Adipocyte (in vitro differentiated cells): Measurements from ENCODE around the gene COL8A1.
"Not testable (repeated sequence)": the region's sequence is repeated elsewhere in the genome, so short reads cannot be mapped to it uniquely, and the experiment has no call there.

ENCODE experiments used
- DNase-seq: peaks from one replicate; pipeline ENCODE4 v3.0.0-alpha.2; 2015; ENCODE audit warnings: low read depth
- H3K27me3 ChIP-seq: replicated peaks from 2 replicates; pipeline ENCODE4 v1.7.0; 2013; ENCODE audit warnings: mild to moderate bottlenecking, low read length, moderate library complexity; ENCODE audit not compliant: control insufficient read depth, insufficient read depth
- H3K36me3 ChIP-seq: 2 replicates; pipeline ENCODE4 v1.7.0; 2013; ENCODE audit warnings: low read length, mild to moderate bottlenecking, moderate library complexity; ENCODE audit not compliant: control insufficient read depth, insufficient read depth, severe bottlenecking
- H3K4me1 ChIP-seq: 2 replicates; pipeline ENCODE4 v1.7.0; 2013; ENCODE audit warnings: mild to moderate bottlenecking, low read length, moderate library complexity; ENCODE audit not compliant: control insufficient read depth, insufficient read depth
- H3K4me3 ChIP-seq: 2 replicates; pipeline ENCODE4 v1.7.0; 2013; ENCODE audit warnings: mild to moderate bottlenecking, low read length, moderate library complexity
- H3K9ac ChIP-seq: 2 replicates; pipeline ENCODE4 v1.7.0; 2013; ENCODE audit warnings: mild to moderate bottlenecking, low read length, moderate library complexity
- H3K9me3 ChIP-seq: 2 replicates; pipeline ENCODE4 v1.7.0; 2013; ENCODE audit warnings: mild to moderate bottlenecking, low read length, moderate library complexity; ENCODE audit not compliant: control insufficient read depth

The COL8A1 gene

DNA sequence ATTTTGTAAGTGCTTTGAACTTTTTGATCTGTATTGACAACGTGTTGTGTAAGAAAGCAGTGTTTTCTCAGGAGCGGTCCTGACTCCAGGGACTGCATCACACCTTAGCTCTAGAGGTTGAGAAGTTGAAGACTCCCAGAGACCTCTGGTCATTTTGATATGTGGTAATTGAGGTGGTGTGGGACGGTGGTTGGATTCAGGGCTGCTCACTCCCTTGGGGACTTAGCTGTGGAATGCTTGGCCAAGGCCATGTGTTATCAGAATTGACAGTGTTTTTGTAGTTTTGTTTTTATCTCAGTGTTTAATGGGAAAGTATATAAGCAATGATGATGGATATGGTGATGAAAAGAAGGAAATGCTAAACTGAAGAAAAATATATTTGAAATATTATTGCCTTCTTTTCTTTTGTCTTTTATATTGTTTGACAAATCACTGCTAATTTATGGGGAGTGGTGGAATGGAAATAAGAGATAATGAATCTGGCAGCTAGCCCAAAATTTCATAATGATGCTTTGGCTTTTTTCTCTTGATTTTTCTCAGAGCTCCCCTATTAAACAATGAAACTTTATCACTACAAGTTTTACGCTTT lies 195.3 kb downstream of the COL8A1 start:
- no peak for DNase-seq
- H3K4me3 ChIP-seq = no peak overlapping the region
- no peaks in the 10 kb centered on the region for H3K27me3 ChIP-seq
- no peaks in the 10 kb centered on the region for H3K36me3 ChIP-seq
- peaks cover 13% of the 10 kb centered on the region for H3K4me1 ChIP-seq
- H3K9me3 ChIP-seq = no peaks in the 10 kb centered on the region
- H3K9ac ChIP-seq = no peak overlapping the region

- Histone ChIP-seq H3K4me3 (no peak overlapping the region), H3K36me3 (no peaks in the 10 kb centered on the region), H3K9me3 (no peaks in the 10 kb centered on the region), H3K4me1 (peaks cover 13% of the 10 kb centered on the region), H3K27me3 (no peaks in the 10 kb centered on the region), H3K9ac (no peak overlapping the region)
- DNase-seq = no peak
These were observed 196.0 kb downstream of the COL8A1 start for GRCh38 chr3:99834211-99834957.

GRCh38 chr3:99836681-99837080 lies 198.3 kb downstream of the COL8A1 start:
- Histone ChIP-seq H3K4me3 (no peak overlapping the region), H3K9ac (no peak overlapping the region), H3K4me1 (peaks cover 13% of the 10 kb centered on the region), H3K36me3 (no peaks in the 10 kb centered on the region), H3K9me3 (no peaks in the 10 kb centered on the region), H3K27me3 (no peaks in the 10 kb centered on the region)
- DNase-seq = no peak

GRCh38 chr3:99837715-99838114 lies 199.3 kb downstream of the COL8A1 start:
- no peaks in the 10 kb centered on the region for H3K27me3 ChIP-seq
- H3K9me3 ChIP-seq = no peaks in the 10 kb centered on the region
- no peak for DNase-seq
- H3K4me1 ChIP-seq = peaks cover 13% of the 10 kb centered on the region
- H3K4me3 ChIP-seq = no peak overlapping the region
- H3K9ac ChIP-seq = no peak overlapping the region
- H3K36me3 ChIP-seq = no peaks in the 10 kb centered on the region

DNA sequence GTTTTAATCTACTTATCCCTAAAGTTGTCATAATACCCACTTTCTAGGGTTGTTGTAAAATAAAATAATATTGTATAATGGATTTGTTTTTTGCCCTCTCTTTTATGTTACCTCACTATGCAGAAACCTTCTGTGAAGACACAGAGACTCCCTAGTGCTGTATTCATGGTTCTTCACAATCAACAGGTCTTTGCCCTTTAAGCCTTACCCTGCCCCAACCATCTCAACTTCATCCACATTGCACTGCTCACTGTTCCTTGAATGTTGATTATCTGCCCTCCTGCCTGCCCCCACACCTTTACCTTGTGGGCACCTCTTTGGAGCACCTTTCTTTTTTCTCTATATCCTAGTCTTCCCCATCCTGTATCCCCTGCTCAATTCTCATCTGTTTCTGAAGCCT lies 200.4 kb downstream of the COL8A1 start:
- Histone ChIP-seq H3K9ac (no peak overlapping the region), H3K27me3 (no peaks in the 10 kb centered on the region), H3K36me3 (no peaks in the 10 kb centered on the region)

DNA sequence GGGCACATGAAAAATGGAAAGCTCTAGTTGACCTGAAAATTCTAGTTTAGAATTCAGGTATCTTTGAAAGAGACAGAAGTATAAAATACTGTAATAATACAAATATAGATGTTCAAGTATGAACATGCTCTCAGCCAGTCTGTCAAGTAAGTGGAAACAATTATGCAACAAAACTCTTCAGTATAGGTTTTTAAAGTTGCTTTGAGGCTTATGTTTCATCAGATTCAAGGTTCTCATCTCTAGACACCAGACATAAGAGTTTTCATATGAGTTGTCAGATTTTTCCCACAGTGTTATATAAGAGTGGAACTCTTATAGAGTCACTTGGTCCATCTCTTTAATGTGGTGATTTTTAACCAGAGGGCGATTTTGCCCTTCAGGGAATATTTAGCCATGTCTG lies 201.2 kb downstream of the COL8A1 start:
- no peaks in the 10 kb centered on the region for H3K36me3 ChIP-seq
- no peaks in the 10 kb centered on the region for H3K9me3 ChIP-seq
- no peak overlapping the region for H3K9ac ChIP-seq
- H3K27me3 ChIP-seq = no peaks in the 10 kb centered on the region
- H3K4me1 ChIP-seq = peaks cover 15% of the 10 kb centered on the region
- H3K4me3 ChIP-seq = no peak overlapping the region
- no peak for DNase-seq

More for the DNA sequence above, 200.4 kb downstream of the COL8A1 start:
- H3K9me3 ChIP-seq = no peaks in the 10 kb centered on the region
- no peak overlapping the region for H3K4me3 ChIP-seq
- H3K4me1 ChIP-seq = peaks cover 10% of the 10 kb centered on the region
- DNase-seq = no peak

DNA sequence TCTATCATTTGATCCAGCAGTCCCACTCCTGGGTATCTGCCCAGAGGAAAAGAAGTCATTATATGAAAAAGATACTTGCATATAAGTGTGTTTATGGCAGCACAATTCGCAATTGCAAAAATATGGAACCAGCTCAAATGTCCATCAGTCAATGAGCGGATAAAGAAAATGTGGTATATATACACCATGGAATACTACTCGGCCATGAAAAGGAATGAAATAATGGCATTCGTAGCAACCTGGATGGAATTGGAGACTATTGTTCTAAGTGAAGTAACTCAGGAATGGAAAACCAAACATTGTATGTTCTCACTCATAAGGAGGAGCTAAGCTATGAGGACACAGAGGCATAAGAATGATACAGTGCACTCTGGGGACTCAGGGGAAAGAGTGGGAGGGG lies 203.6 kb downstream of the COL8A1 start:
- H3K36me3 ChIP-seq, H3K27me3 ChIP-seq, H3K9me3 ChIP-seq, H3K4me3 ChIP-seq, H3K9ac ChIP-seq, DNase-seq: not testable (repeated sequence)
- H3K4me1 ChIP-seq = peaks cover 35% of the 10 kb centered on the region

DNA sequence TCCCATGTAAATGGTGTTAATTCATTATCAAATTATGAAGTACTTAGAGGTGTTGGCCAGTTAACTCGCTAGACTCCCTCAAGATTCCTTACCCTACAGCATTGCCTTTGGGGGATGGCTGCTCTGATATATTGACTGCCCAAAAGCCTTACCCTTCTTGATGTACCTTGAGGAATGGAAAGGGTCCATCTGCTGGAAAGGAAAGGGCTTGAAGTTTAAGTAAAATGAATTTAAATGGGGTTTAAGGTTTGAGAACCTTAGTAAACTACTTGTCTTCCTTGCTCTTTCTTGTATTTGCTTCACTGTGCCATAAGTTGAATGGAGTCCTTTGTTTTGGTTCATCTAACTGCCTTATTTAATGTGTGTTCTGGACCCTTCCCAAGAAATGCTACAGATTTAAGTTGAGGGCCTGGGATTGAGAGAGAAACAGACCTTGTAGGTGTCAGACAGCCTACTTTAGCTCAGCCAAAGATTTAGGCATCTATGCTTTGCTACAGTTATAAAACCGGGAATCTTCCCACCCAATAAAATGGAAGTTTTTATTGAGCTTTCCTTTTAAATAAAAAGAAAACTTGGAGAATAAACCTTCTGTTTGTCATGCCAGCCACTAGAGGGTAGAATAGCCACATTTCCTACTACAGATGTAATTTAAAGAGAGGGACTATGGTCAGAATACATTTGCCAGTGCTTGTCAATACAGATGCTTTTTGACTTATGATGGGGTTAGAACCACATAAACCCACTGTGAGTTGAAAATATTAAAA lies 204.6 kb downstream of the COL8A1 start:
- Histone ChIP-seq H3K4me1 (peaks cover 38% of the 10 kb centered on the region), H3K9ac (peak overlapping the region; percentile 64)
- DNase-seq = peak; percentile 82

GRCh38 chr3:99843590-99844258 lies 205.3 kb downstream of the COL8A1 start:
- Histone ChIP-seq H3K36me3 (peaks cover 3% of the 10 kb centered on the region), H3K27me3 (no peaks in the 10 kb centered on the region), H3K4me3 (peak overlapping the region; percentile 30), H3K9ac (peak overlapping the region; percentile 59), H3K4me1 (peaks cover 38% of the 10 kb centered on the region), H3K9me3 (no peaks in the 10 kb centered on the region)
- no peak for DNase-seq

More for the DNA sequence above, 204.6 kb downstream of the COL8A1 start:
- Histone ChIP-seq H3K27me3 (no peaks in the 10 kb centered on the region), H3K4me3 (no peak overlapping the region), H3K36me3 (no peaks in the 10 kb centered on the region), H3K9me3 (no peaks in the 10 kb centered on the region)

- peaks cover 38% of the 10 kb centered on the region for H3K4me1 ChIP-seq
- DNase-seq = no peak
- no peak overlapping the region for H3K4me3 ChIP-seq
- peaks cover 12% of the 10 kb centered on the region for H3K36me3 ChIP-seq
- H3K9ac ChIP-seq = peak overlapping the region; percentile 9
- no peaks in the 10 kb centered on the region for H3K27me3 ChIP-seq
- no peaks in the 10 kb centered on the region for H3K9me3 ChIP-seq
These were observed 206.9 kb downstream of the COL8A1 start for GRCh38 chr3:99845331-99845730.

DNA sequence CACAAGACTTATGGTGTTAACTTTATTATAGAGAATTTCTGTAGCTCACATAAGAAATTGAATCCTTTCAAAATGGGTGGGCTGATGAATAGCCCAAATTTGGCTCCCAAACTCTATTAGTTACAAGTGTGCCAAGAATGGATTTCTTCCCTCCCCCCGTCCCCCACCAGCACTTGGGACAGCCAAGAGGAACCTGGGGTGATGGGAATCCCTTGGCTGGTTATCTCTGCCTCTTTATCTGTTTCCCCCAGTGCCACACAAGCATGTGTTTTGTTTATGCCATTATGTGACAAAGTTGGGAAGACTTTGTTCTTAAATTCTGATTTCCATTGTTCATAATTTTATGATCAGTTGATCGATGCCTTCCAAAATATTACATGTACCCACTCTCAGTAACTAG lies 207.6 kb downstream of the COL8A1 start:
- H3K27me3 ChIP-seq = no peaks in the 10 kb centered on the region
- no peak for DNase-seq
- peaks cover 18% of the 10 kb centered on the region for H3K36me3 ChIP-seq
- no peaks in the 10 kb centered on the region for H3K9me3 ChIP-seq
- H3K9ac ChIP-seq = no peak overlapping the region
- no peak overlapping the region for H3K4me3 ChIP-seq
- peaks cover 38% of the 10 kb centered on the region for H3K4me1 ChIP-seq
